Daoy (cell line): ENCODE results near the gene FAM20B. TPM values are rescaled to one million over a fixed set of nuclear protein-coding genes. Genes with fewer than 3 reads are reported as not detected.

Source experiments
- DNase-seq: peaks from one replicate; pipeline ENCODE4 v3.0.0-alpha.2; 2015; ENCODE audit warnings: low read depth
- total RNA-seq: library from RNA; depleted of rRNA; stranded (reverse); fragments of >200 nt; shearing (Covaris generic); gene quantifications from 2 replicates; pipeline ENCODE4 v1.2.3, GENCODE V29; 2014; rRNA removed

FAM20B gene
- total RNA-seq, 1 experiment from 2014 or later, result 30.9 TPM

GRCh38 chr1:179091691-179092165 is 66.0 kb downstream of the FAM20B start:
- DNase-seq, result no peak

GRCh38 chr1:179092896-179093461 is 67.3 kb downstream of the FAM20B start:
- no peak for DNase-seq

GRCh38 chr1:179094818-179095217 is 69.1 kb downstream of the FAM20B start:
- no peak for DNase-seq

GRCh38 chr1:179095377-179095776 is 69.7 kb downstream of the FAM20B start:
- no peak for DNase-seq

- DNase-seq, result no peak
Measured at GRCh38 chr1:179095924-179096323, 70.2 kb downstream of the FAM20B start.

GRCh38 chr1:179099891-179100290 is 74.2 kb downstream of the FAM20B start:
- DNase-seq, result no peak

GRCh38 chr1:179101566-179101965 is 75.9 kb downstream of the FAM20B start:
- no peak for DNase-seq

GRCh38 chr1:179103999-179104398 is 78.3 kb downstream of the FAM20B start:
- DNase-seq, result no peak

- no peak for DNase-seq
Measured at GRCh38 chr1:179104611-179105250, 79.0 kb downstream of the FAM20B start.

- no peak for DNase-seq
Measured at GRCh38 chr1:179105393-179105792, 79.7 kb downstream of the FAM20B start.

- DNase-seq, result no peak
Measured at GRCh38 chr1:179107706-179108629, 82.3 kb downstream of the FAM20B start.

GRCh38 chr1:179108644-179109043 is 83.0 kb downstream of the FAM20B start:
- no peak for DNase-seq

GRCh38 chr1:179115181-179115580 is 89.5 kb downstream of the FAM20B start:
- no peak for DNase-seq

- DNase-seq, result no peak
Measured at GRCh38 chr1:179119513-179119912, 93.8 kb downstream of the FAM20B start.

- DNase-seq, result no peak
Measured at GRCh38 chr1:179120736-179121135, 95.0 kb downstream of the FAM20B start.

- DNase-seq, result peak; percentile 38
Measured at GRCh38 chr1:179121159-179121938, 95.7 kb downstream of the FAM20B start.

GRCh38 chr1:179124873-179125272 is 99.2 kb downstream of the FAM20B start:
- DNase-seq, result no peak

Other genes starting within 250 kb of the FAM20B start
- not detected in 2 replicates for gene ANGPTL1, start 154.8 kb upstream of the FAM20B start, total RNA-seq
- gene TOR3A, start 56.2 kb downstream of the FAM20B start, total RNA-seq, result 27.7 and 39.2 TPM in 2 replicates
- gene ABL2, start 203.8 kb downstream of the FAM20B start, total RNA-seq, result 17.6 and 21.9 TPM in 2 replicates